Medulla oblongata (tissue), 1 donor: Measurements from ENCODE around the gene EXT2.

Experiments
- DNase-seq: peaks from one replicate; pipeline ENCODE4 v3.0.0-alpha.2; 2015; ENCODE audit errors: extremely low spot score

EXT2 gene

GRCh38 chr11:44165432-44165831 is 70.0 kb downstream of the EXT2 start:
- no peak for DNase-seq

- no peak for DNase-seq
Measured at GRCh38 chr11:44167046-44167445, 71.6 kb downstream of the EXT2 start.

GRCh38 chr11:44171518-44171917 is 76.0 kb downstream of the EXT2 start:
- no peak for DNase-seq

GRCh38 chr11:44172966-44173365 is 77.5 kb downstream of the EXT2 start:
- DNase-seq = no peak

GRCh38 chr11:44174842-44175241 is 79.4 kb downstream of the EXT2 start:
- DNase-seq = no peak

GRCh38 chr11:44176546-44177213 is 81.2 kb downstream of the EXT2 start:
- no peak for DNase-seq

GRCh38 chr11:44177905-44178304 is 82.4 kb downstream of the EXT2 start:
- no peak for DNase-seq

GRCh38 chr11:44178381-44178780 is 82.9 kb downstream of the EXT2 start:
- no peak for DNase-seq

GRCh38 chr11:44179173-44179572 is 83.7 kb downstream of the EXT2 start:
- DNase-seq = peak; percentile 15

- DNase-seq = no peak
Measured at GRCh38 chr11:44180107-44180506, 84.6 kb downstream of the EXT2 start.

GRCh38 chr11:44185522-44185921 is 90.0 kb downstream of the EXT2 start:
- no peak for DNase-seq

- no peak for DNase-seq
Measured at GRCh38 chr11:44186321-44186930, 90.9 kb downstream of the EXT2 start.

- DNase-seq = no peak
Measured at GRCh38 chr11:44188643-44189042, 93.2 kb downstream of the EXT2 start.

GRCh38 chr11:44189986-44190882 is 94.8 kb downstream of the EXT2 start:
- no peak for DNase-seq

GRCh38 chr11:44190883-44191230 is 95.4 kb downstream of the EXT2 start:
- DNase-seq = no peak

GRCh38 chr11:44191322-44192016 is 96.0 kb downstream of the EXT2 start:
- DNase-seq = no peak

GRCh38 chr11:44192017-44192385 is 96.5 kb downstream of the EXT2 start:
- no peak for DNase-seq

GRCh38 chr11:44192462-44193100 is 97.1 kb downstream of the EXT2 start:
- no peak for DNase-seq

GRCh38 chr11:44193856-44194255 is 98.4 kb downstream of the EXT2 start:
- no peak for DNase-seq

- DNase-seq = no peak
Measured at GRCh38 chr11:44198146-44198724, 102.8 kb downstream of the EXT2 start.

- no peak for DNase-seq
Measured at GRCh38 chr11:44199298-44199697, 103.8 kb downstream of the EXT2 start.
